ENCODE data around the gene CLEC10A.
A peak's percentile ranks its signal among the peaks of the same experiment; 100 is the strongest.
"Not testable (repeated sequence)": the region's sequence is repeated elsewhere in the genome, so short reads cannot be mapped to it uniquely, and the experiment has no call there.

CLEC10A gene

GRCh38 chr17:7108560-7108925 lies 28.5 kb upstream of the CLEC10A start:
- DNase-seq, result no peak

GRCh38 chr17:7107795-7108559 lies 27.9 kb upstream of the CLEC10A start:
- no peak for DNase-seq

DNA sequence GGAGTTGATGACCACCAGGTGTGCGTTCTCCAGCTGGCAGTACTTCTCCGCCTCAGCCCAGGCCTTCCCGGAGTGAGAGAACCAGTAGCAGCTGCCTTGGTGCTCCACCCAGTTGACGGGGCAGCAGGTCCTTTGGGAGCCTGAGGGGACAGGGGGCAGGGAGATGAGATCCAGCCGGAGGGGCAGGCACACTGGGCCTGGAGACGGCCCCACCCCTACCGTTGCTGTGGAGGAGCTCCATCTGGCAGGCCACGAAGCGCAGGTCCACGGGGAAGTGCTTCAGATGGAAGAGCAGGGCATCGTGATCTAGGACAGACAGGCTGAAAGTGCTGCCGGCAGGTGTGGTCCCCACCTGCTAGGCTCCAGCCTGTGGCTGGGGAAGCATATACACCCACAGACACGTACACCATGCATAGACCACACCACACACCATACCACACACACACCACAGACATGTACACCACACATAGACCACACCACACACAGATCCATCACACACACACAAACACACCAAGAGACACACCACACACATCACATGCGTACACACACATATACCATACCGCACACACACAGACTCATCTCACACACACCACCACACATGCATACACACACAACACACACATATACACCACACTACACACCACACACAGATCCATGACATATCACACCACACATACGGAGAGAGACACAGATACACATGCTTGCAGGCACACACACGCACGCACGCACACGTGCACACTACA lies 27.1 kb upstream of the CLEC10A start:
- no peak for DNase-seq

DNA sequence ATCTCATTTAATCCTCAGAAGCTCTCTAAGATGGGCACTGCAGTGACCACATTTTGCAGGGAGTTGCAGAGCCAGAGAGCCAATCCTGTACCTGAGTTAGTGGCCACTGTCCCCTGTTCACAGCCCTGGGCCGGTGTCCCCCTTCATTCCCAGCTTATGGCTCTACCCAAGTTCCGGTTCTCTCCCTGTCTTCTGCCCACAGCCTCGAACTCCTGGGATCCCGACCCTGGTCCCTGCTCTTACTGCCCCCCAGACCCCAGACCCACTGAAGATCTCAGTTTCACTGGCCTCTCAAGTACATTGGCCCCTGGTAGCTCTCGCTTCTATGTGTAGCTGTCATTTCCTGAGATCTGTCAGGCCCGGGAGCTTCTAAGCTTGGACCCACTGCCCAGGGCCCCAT lies 22.4 kb upstream of the CLEC10A start:
- no peak for DNase-seq

- DNase-seq, result no peak
Measured at GRCh38 chr17:7101531-7101930, 21.5 kb upstream of the CLEC10A start.

DNA sequence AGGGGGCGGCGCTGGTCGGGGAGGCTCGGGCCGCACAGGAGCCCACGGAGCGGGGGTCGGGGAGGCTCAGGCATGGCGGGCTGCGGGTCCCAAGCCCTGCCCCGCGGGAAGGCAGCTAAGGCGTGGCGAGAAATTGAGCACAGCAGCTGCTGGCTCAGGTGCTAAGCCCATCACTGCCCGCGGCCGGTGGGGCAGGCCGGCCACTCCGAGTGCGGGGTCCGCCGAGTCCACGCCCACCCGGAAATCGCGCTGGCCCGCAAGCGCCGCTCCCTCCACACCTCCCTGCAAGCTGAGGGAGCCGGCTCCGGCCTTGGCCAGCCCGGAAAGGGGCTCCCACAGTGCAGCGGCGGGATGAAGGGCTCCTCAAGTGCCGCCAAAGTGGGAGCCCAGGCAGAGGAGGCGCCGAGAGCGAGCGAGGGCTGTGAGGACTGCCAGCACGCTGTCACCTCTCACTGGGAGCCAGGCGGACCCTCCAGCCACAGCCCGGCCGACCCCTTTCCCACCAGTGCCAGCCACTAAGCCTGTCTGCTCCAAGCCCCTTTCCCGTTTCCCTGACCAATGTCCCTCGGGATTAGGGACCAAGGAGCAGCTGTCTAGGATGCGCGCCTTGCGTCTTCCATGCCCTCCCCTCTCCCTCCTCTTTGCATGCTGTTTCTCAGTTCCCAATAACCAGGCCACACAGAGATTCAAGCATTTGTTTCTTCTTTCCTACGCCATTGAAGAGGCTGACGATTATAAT lies 20.8 kb upstream of the CLEC10A start:
- not testable (repeated sequence) for DNase-seq

DNA sequence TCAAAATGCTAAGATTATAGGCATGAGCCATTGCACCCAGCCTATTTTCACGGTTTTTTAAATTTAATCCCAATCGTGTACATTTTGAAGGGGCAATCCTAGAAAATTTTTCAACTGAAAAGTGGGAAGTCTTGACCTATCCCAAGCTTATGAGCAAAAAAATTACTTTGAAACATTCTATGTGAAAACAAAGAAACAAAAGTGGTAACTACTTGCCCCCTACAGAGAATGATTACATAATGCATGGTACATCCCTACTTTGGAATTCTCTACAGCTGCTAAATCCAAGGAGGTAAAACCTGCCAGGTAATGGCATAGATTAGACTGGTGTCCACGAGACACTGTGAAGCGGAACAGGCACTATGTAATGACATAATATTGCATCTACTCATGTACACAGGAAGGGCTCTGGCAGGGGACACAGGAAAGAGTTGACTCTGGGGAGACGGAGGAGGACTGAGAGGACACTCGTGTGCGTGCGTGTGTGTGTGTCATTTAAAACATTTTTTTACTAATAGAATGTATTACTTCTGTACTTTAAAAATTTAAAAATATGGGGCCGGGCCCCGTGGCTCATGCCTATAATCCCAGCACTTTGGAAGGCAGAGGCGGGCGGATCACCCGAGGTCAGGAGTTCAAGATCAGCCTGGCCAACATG lies 18.9 kb upstream of the CLEC10A start:
- no peak for DNase-seq

DNA sequence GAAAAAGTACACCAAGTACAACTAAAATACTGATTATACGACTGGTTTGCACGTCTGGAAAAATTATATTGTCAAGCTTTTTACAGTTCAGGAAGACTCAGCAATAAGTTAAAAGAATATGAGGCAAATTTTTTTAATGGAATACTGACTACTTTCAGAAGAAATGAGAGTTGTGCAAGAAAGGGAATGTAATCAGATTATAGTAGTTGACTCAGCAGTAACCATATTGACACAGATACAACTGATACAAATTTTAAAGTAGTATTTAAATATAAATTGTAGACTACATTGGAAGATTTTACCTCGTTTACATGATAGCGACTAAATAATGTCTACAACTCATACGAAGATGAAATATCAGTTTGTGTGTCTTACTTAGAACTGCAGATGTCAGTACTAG lies 17.9 kb upstream of the CLEC10A start:
- DNase-seq, result no peak

DNA sequence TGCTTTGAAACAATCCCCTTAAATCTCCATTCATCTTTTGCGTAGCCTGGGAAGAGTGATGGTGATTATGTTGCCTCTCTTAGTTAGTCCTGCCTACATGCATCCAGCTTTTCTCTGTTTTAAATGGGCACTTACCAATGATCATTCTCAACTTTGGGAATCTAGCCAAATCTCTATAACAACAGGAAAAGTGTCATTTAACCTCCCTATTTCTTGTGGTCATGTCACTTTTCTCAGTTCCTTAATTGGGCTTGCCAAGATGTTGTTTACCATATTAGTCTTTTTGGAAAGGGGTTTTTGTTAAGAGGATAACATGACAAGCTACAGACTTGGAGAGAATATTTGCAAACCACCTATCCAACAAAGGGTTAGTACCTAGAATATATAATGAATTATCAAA lies 15.6 kb upstream of the CLEC10A start:
- no peak for DNase-seq

DNA sequence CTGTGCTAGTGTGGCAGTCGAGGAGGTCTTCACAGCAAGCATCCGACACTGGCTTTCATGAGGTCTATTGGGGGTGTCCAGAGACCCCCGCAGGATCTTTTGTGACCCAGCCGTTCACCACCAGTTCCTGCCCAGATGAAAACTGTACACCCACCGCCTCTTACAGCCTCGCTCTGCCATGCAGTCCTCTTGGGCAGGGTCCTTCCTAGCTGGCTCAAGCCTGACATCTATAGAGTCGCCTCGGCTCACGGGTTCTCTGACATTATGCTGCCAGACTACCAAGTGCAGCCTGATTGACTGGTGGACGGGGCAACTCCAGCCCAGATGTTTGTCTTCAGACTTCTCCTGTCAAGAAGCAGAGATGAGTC lies 14.6 kb upstream of the CLEC10A start:
- DNase-seq, result no peak

DNA sequence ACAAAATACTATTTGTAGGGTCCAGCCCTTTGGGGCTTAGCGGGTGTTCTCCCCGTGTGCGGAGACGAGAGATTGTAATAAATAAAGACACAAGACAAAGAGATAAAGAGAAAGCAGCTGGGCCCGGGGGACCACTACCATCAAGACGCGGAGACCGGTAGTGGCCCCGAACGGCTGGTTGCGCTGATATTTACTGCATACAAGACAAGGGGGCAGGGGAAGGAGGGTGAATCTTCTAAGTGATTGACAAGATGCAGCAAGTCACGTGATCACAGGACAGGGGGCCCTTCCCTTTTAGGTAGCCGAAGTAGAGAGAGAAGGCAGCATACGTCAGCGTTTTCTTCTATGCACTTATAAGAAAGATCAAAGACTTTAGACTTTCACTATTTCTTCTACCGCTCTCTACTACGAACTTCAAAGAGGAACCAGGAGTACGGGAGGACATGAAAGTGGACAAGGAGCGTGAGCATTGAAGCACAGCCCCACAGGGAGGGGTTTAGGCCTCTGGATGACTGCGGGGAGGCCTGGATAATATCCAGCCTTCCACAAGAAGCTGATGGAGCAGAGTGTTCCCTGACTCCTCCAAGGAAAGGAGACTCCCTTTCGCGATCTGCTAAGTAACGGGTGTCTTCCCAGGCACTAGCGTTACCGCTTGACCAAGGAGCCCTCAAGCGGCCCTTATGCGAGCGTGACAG lies 11.4 kb upstream of the CLEC10A start:
- DNase-seq, result not testable (repeated sequence)

- DNase-seq, result not testable (repeated sequence)
Measured at GRCh38 chr17:7089570-7089969, 9.5 kb upstream of the CLEC10A start.

- DNase-seq, result not testable (repeated sequence)
Measured at GRCh38 chr17:7088442-7088841, 8.4 kb upstream of the CLEC10A start.

GRCh38 chr17:7084088-7084487 lies 4.0 kb upstream of the CLEC10A start:
- DNase-seq, result no peak

- DNase-seq, result no peak
Measured at GRCh38 chr17:7083592-7083991, 3.5 kb upstream of the CLEC10A start.

DNA sequence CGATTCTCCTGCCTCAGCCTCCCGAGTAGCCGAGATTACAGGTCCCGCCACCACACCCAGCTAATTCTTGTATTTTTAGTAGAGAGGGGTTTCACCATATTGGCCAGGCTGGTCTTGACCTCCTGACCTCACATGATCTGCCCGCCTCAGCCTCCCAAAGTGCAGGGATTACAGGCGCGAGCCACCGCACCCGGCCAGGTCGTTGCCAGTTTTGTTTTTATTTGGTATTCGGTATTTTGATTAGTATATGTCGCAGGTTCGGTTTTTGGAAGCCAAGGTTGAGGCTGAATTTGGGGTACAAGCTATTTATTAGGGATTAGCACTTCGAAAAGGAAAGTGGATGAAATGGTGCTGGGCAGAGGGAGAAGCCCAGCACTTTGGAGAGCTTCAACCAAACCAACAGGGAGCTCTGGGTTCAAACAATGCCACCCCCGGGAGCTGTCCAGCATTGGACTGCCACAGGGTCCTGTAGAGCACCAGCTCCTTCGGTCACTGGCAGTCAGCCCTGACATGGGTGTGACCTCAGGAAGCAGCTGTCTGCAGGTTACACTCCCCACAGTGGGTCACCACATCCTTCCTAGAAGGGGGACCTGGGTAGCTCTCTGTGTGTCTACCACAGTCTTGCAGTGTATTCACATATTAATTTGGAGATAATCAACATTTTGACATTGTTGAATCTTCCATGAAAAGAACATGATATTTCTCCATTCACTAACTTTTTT lies 1.5 kb upstream of the CLEC10A start:
- DNase-seq, result peak; percentile 6

DNA sequence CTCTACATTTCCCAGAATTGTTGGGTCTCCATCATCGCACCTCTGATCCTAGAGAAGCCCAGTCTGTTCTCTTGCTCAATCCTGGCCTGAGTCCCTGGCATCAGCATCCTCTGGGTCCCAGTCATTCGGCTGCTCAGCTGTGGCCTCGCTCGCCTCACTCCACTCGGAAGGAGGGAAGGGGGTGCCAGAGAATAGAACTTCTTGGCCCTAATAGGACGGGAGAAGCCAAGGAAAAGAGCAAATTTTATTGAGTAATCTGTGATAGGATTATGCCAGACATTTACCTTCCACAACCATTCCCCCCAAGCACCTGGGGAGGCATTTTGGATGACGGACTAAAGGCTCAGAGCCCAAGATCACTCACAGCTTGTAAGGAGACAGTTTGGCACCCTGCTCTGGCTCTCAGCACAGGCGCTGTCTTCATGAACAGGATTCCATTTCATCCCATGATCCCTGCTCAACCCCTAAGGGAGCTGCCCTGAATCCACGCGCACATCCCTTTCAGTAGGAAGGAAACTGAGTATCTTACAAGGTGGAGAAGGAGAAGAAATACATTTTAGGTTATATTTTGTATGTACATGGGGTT lies 498 bp upstream of the CLEC10A start:
- no peak for DNase-seq

- no peak for DNase-seq
Measured at GRCh38 chr17:7078711-7079110, 1.3 kb downstream of the CLEC10A start.

GRCh38 chr17:7077911-7078546 lies 2.0 kb downstream of the CLEC10A start:
- DNase-seq, result no peak

GRCh38 chr17:7074931-7075330 lies 5.1 kb downstream of the CLEC10A start:
- DNase-seq, result no peak

DNA sequence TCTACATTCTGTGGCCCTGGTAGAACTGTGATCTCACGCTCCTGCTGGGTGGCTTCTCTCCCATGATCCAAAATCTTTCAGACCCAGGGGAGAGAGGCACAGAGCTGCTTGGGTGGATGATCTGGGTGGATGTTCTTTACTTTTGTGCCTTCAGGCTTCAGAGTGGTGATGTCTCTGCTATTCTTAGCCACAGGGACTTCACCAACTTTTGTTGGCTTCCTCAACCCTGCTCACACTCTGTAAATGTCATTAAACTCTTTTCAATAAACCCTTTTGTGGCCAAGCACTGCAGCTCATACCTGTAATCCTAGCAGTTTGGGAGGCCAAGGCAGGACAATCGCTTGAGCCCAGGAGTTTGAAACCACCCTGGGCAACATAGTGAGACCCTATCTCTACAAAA lies 7.6 kb downstream of the CLEC10A start:
- no peak for DNase-seq
